COR-L47 (cell line): ENCODE results near the gene SGSM1.
A peak's percentile ranks its signal among the peaks of the same experiment; 100 is the strongest.
"Not testable (repeated sequence)": the region's sequence is repeated elsewhere in the genome, so short reads cannot be mapped to it uniquely, and the experiment has no call there.

Source experiments
- DNase-seq: peaks from one replicate; lab custom pipeline; 2025; lab: John Stamatoyannopoulos, UW

Gene SGSM1

DNA sequence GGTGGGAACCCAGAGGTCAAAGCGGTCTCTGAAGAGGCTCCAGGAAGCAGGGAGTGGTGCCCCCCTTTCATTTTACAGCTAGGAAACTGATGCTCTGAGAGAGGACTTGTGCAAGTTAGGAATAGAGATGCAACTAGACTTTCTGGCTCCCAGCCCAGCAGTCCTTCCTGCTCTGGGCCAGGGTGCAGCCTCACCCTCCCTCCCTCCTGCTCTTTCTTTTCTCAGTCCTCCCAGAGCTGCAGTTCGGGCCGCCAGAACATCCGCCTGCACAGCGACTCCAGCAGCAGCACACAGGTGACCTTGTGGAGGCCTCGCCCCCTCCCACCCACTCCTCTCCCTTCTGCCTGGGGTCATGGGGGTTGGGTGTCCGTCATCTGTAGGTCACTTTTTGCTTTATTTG is 89.0 kb downstream of the SGSM1 start:
- DNase-seq: peak; percentile 63

DNA sequence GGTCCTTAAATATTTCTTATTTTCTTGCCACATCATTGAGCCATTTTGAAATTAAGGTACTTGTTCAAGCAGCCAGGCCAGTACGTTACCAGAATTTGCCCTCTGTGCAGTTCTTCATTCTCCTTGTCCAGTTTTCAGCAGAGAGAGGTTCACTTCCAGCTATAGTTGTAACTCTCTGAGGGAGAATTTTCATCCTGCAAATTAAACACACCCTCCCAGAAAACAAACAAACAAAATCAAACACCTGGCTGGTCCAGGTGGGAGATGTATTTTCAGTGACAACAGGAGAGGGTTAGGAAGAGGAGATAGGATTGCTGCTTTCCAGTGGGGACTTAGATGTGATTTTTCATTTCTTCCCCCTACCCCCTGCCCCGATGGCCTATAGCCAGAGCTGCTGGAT is 95.4 kb downstream of the SGSM1 start:
- peak; percentile 26 for DNase-seq

DNA sequence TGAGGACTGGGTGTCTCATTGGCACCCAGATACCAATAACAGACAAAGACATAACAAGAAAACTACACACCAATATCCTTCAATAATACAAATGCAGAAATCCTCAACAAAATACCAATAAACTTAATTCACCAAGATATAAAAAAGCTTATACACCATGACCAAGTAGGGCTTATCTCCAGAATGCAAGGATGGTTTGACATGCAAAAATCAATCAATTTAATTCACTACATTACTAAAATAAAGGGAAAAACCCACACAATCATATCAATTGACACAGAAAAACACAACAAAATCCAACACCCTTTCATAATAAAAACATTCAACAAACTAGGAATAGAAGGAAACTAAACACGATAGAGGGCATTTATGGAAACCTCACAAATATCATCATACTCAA is 99.9 kb downstream of the SGSM1 start:
- no peak for DNase-seq

DNA sequence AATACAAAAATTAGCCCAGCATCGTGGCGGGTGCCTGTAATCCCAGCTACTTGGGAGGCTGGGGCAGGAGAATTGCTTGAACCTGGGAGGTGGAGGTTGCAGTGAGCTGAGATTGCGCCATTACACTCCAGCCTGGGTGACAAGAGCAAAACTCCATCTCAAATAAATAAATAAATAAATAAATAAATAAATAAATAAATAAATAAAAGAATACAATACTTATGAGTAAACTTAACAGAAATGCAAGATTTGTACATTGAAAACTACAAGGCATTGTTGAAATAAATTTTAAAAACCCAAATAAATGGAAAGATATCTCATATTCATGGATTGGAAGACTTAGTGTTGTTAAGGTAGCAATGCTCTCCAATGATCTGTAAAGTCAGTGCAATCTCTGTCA is 101.1 kb downstream of the SGSM1 start:
- DNase-seq: not testable (repeated sequence)

DNA sequence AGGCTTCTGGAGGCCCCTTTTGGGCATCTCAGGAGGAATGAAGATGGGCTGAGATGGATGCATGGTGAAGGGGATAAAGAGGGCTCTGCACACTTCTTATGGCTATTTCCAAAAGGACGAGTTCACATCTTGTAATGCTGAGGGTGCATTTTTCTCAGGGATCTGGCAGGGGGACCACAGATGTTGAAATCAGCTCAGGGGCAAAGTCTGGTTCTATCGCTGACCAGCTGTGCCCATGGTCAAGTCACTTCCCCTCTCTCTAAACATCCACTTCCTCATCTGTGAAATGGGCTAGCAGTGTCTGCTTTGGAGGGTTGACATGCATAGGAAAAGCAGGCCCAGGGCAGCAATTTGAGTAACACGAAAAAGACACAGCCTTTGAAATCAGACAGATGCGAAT is 114.0 kb downstream of the SGSM1 start:
- DNase-seq: no peak

DNA sequence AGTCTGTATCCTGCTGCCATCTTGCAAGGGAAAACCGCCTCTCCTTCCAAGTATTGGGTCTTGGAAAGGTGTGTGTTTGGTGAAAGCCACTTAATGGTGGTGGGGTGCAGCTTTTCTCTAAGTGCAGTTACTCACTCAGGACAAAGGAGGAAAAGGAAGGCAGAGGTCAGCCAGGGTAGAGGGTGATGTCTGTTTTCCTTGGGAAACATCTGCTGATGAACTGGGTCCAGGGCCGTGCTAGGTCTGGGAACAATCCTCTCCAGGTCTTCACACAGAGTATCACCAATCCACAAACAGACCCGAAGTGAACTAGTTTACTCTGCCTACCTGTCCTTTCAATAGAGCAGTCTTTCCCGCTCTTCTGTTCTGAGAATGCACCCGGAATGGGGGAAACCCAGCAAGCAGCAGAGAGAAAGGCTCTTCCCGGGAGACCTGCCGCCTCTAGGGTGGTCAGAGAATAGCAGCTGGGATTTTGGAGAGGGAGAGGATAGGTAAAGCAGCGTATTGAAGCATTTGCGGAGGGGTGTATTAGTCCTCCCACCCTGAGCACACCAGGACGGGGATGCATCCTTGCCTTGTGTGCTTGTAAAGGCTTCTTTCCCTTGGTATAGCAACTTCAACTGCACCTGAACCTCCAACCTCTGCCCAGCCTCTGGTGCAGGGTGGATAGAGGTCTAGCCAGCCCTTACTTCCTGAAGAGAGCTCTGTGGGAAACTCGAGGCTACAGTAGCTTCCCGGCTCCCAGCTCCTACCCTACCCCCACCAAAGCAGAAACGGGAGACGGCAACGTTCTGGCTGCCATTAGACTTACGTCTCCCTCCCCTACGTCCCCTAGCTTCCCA is 119.8 kb downstream of the SGSM1 start:
- DNase-seq: no peak

DNA sequence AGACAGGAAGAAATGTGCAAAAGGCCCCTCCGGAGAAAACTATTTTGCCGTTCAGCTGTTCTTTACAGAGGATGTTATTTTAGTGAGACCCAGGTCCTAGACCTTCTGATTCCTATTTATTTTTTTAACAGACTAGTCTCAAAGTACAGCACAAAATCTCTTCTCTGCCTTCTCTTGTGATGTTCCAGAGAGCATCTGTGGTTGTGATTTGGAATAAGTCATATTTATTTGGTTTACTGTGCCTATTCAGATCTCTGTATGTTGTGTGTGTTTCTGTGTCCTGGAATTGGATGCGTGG is 120.4 kb downstream of the SGSM1 start:
- no peak for DNase-seq

DNA sequence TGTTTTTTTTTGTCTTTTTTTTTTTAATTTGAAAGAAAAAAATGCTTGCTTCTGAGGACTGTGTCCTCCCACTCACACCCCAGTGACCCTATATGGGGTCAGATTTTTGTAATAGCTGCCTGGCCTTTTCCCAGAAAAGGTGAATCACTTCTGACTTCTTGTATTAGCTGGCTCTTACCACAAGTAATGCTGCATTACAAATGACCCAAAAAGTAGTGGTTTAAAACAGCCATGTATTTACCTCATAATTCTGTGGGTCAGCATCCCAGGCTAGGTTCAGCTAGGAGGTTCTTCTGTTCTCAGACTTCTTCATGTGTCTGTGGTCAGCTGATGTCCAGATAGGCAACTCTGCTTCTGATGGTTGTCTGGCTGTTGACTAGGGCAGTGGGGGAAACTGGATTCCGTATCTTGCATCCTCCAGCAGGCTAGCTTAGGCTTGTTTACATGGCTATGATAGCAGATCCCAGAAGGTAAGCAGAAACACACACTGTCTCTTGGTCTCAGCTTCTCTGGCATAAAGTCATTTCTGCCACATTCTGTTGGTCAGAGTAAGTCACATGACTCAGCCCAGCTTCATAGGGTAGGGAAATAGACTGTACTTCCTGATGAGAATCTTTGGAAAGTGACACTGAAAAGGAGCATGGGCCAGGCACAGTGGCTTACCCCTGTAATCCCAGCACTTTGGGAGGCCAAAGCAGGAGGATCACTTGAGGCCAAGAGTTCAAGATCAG is 121.0 kb downstream of the SGSM1 start:
- no peak for DNase-seq

DNA sequence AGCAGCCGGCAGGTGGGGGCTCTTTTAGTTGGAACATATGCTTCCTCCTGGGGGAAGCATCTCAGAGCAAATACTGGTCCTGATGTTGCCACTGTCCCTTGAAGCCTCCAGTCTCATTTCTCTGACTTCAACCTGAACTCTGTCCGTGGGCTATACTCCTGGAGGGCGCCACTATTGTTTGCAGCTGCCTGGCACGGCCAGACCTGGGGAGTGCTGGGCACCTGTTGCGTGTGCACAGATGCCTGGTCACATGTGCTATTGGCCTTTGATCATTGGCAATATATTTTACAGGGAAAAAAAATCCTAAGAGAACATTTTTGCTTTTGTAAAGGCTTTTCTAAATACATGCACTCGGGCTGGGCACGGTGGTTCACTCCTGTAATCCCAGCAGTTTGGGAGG is 122.3 kb downstream of the SGSM1 start:
- no peak for DNase-seq

DNA sequence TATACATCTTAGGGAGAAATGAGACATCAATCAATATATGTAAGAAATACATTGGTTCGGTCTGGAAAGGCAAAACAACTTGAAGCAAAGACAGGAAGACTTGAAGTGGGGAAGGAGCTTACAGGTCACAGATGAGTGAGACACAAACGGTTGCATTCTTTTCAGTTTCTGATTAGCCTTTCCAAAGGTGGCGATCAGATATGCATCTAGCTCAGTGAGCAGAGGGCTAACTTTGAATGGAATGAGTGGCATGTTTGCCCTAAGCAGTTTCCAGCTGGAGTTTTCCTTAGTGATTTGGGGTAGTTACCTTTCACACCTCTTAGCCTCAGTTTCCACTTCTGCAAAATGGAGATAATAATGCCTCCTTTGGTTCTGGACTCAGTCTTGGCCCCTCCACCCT is 124.7 kb downstream of the SGSM1 start:
- no peak for DNase-seq

DNA sequence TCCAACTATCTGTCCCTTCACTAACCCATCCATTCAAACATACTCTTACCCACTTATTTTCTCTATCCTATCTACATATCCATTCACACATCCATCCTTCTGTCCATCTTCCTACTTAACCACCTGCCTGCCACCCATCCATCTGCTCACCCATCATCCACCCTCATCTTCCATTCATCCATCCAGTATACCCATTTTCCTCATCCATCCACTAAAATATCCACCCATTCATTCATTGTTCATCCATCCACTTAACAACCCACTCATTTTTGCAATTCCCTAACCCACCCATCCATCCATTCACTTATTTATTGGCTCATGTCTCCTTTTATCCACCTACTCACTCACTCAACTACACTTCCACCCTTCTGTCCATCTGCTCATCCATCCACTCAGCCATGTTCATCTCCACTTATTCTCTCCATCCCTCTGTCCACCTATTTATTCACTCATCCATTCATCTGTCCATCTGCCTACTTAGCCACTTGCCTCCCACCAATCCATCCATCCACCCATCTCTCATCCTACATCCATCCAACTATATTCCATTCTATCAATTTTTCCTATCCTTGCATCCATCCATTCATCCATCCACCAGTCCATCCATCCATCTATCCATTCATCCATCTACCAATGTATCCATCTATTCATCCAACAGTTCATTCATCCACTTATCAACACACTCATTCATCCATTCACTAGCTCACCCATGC is 129.9 kb downstream of the SGSM1 start:
- no peak for DNase-seq

DNA sequence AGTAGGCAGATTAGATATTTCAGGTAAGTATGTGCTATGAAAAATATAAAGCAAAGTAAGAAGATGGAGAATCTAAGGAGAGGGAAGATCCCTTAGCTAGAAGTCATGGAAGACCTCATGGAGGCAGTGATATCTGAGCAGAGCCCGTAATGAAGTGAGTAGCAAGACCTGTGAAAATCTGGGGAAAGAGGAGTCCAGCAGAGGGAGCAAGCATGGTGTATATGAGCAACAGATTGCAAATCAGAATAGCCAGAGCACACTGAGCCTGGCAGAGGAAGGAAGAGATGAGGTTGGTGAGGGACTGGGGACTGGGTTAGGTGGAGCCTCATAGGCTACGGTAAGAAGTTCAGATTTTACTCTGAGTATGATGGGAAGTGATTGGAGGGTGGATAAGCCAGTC is 131.1 kb downstream of the SGSM1 start:
- peak; percentile 16 for DNase-seq

DNA sequence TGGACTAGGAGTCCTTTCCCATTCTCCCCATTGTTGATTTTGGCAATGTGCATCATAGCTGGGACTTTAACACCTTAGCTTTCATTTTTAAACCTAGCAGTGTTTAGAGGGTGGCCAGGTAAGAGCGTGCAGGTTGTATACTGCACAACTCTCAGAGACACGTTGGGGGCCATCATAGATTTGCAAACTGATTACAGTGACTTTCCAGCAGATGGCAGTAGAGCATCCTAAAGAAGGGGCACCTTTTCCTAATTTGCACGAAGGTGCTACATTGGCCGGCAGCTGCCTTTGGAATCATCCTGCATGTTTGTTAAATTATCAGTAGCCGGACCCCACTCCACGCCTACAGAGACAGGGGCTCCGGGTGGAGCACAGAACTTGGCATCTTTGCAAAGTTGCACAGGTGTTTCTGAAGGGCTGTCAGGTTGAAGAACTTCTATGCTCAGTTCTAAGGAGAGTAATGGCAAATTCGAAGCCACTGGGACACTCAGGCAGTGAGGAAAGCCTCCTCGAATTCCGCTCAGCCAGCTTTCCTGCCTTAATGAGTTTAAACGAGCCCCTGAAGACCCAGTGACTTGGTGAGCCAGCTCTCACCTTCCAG is 132.8 kb downstream of the SGSM1 start:
- DNase-seq: peak; percentile 64

DNA sequence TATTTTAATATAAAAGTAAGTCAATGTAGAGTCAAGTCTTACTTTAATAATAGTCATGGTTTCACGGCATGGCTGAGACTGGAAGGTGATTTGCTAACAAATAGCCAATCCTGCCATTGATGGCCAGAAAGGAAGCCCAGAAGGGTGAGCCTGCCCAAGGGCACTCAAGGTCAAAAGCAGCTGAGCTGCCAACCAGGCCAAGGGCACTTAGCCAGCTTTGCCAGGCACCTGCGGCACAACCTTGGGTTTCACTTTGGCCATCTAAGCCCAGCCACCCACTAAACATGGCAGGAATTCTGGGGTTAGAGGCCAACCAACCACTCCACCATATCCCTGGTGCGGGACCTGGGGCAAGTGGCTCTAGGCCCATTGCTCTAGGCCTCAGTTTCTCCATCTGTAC is 136.3 kb downstream of the SGSM1 start:
- DNase-seq: no peak

DNA sequence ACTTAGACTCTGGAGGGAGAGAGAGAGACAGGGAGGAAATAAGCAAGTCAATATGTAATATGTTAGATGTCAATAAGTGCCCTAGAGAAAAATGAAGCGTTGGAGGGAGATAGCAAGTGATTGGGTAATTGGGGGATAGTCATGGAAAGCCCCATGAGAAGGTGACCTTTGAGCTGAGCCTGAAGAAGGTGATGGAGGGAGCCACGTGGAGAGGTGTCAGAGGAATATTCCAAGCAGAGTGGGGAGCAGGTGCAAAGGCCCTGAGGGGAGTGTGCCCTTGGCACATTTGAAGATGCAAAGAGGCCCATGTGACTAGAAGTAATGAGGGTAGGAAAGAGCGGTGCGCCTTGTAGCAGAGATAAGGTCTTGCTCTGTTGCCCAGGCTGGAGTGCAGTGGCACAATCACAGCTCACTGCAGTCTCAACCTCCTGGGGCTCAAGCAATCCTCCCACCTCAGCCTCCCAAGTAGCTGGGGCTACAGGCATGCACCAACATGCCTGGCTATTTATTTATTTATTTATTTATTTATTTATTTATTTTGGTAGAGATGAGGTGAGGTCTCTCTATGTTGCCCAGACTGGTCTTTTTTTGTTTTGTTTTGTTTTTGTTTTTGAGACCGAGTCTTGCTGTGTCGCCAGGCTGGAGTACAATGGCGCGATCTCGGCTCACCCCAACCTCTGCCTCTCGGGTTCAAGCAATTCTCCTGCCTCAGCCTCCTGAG is 138.4 kb downstream of the SGSM1 start:
- no peak for DNase-seq

DNA sequence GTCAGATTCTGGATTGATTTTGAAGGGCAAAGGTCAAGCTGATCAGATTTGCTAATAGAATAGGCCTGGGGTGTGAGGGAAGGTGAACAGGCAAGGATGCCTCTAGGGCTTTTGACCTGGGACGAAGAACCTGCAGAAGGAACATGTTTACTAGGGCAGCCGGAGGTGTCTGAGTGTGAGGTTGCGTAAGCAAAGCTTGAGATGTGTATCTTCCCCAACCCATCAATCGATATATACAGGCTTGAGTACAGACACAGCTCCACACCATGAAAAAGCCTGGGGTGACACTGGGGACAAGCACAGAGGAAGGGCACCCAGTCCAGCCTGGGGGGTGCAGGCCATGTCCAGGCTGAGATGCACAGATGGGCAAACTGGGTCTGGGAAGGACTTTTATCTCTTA is 139.4 kb downstream of the SGSM1 start:
- DNase-seq: no peak

DNA sequence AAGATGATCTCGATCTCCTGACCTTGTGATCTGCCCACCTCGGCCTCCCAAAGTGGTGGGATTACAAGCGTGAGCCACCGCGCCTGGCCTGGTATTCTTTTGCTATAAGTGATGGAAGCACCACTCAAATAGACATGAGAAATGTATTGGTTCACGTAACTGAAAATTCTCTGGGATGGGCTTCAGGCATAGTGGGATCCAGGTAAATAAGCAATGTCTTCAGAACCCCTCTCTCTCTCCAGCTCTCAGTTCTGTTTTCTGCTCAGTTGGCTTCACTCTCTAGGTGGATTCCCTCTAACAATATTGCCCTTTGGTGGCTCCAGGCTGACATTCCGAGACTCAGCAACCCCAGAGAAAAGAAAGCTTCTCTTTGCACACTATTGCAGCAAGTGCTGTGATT is 141.4 kb downstream of the SGSM1 start:
- no peak for DNase-seq

DNA sequence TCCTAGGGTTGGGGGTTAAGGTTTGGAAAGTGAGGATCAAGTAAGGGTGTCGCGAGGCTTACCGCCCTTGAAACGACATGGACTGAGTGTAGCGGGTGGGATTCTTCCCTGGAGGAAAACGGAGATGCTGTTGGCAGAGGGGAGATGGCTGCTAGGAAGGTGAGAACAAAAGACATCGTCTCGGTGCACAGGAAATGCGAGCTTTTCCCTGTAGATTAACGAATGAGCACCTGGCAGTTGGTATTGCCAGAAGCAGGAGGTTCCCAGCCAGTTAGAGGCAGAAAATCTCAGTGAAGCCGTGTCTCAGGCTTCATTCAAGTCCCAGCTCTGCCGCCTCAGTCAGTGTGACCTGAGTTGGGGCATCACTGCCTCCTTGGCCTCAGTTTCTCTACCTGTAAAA is 141.9 kb downstream of the SGSM1 start:
- no peak for DNase-seq

DNA sequence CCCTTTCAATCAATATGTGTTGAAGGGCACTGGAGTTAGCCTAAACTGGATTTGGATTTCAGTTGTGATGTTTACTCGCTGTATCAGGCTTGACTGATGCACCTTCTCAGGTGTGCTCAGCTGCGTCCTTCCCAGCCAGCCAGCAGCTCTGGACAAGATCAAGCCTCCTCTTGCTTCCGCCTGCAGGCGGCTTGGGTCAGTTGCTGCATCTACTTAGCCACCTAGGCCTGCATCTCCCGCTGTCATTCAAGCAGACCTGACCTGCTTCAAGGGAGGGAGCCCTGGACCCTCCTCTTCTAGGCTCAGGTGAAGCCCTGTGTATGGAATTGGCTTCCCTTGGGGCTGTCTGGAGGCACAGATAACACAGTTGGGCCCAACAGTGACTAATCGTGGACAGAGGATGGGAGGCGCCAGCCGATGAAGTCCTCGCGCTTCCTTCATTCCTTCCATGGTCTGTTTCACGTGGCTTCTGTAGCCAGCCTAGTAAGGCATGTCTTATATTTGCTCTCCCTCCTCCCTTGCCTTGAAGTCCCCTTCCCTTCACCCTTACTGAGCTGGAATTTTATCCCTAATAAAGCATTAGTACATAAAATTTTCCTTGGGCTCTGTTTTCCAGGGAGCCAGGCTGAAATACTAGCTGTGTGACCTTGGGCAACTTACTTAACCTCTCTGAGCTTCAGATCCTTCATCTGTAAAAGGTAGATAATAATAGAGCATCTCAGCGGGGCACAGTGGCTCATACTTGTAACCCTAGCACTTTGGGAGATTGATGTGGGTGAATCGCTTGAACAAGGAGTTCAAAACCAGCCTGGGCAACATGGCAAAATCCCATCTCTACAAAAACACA is 142.6 kb downstream of the SGSM1 start:
- DNase-seq: no peak

DNA sequence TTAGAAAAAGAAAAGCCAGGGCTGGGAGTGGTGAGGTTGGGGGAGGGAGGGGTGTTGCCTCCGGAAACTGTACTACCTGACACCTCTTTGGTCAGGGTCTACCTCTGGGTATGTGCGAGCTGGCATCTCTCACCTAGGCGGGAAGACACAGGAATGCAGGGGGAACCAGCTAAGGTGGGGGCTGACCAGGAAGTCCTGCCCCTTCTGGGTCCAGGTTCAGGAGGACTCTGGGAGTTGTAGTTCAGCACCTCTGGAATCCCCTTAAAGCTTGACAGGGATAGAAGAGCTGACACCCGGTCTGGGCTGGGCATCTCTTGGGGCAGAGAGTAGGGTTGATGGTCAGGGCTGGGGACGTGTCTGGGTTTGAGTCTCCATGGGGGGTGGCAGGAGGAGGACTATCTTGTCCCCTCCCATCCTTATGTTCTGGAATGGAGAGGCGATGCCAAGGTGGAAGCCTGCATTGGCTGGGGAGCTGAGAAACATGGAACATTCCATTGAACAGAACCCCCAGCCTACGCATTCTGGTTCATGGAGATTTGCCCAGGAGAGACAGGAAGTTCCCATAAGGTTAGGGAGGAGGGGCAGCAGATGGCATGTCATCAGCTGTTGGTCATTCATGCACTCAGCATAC is 144.4 kb downstream of the SGSM1 start:
- peak; percentile 35 for DNase-seq
